GM12878 (cell line): ENCODE data around the gene SPATA20. TPM values are rescaled to one million over a fixed set of nuclear protein-coding genes. Genes with fewer than 3 reads are reported as not detected.

ENCODE experiments used
- ATAC-seq: fragments of 200-7000 bp; cut with Tn5 transposase; 3 replicates; pipeline ENCODE4 v1.9.1; 2020; ENCODE audit warnings: mild to moderate bottlenecking, moderate library complexity
- BruUV-seq: library from RNA; stranded (reverse); fragments of 400-500 nt; replicated peaks from 2 replicates; lab custom pipeline; 2021; lab: Mats Ljungman, UMichigan
- CTCF ChIA-PET: fragments of 300-600 bp; sonication (Branson Sonifier 250); formaldehyde crosslinking; extraction: SDS; loops from one replicate; lab custom pipeline; 2021; ENCODE audit warnings: inconsistent platforms; lab: Yijun Ruan, JAX
- POLR2A ChIA-PET: fragments of 350-600 bp; formaldehyde crosslinking; extraction: SDS; loops from one replicate; lab custom pipeline; 2021; ENCODE audit warnings: inconsistent platforms; lab: Charles Lee
- RAD21 ChIA-PET: fragments of 300-600 bp; sonication (Branson Sonifier 250); formaldehyde crosslinking; loops from one replicate; lab custom pipeline; 2023; ENCODE audit warnings: antibody characterized with exemption; ENCODE audit not compliant: unreplicated experiment; lab: Charles Lee
- SMC1A ChIA-PET: fragments of 300-600 bp; sonication (Branson Sonifier 250); formaldehyde crosslinking; loops from one replicate; lab custom pipeline; 2023; ENCODE audit not compliant: unreplicated experiment, uncharacterized antibody; lab: Charles Lee
- DNase-seq: peaks from one replicate; pipeline ENCODE4 v3.0.0-alpha.2; 2011; ENCODE audit warnings: low read depth, low spot score
- FAIRE-seq: peaks from 3 replicates; lab custom pipeline; 2011; peaks lifted over from hg19 to GRCh38; lab: Jason Lieb, UNC
- H2AFZ ChIP-seq: 2 replicates; pipeline ENCODE4 v1.6.0; 2011; ENCODE audit warnings: low read depth, low read length, control low read depth; ENCODE audit not compliant: control insufficient read depth
- H3K27ac ChIP-seq: 2 replicates; pipeline ENCODE4 v1.5.1; 2011; ENCODE audit warnings: control low read depth; ENCODE audit not compliant: control insufficient read depth, insufficient read depth
- H3K27me3 ChIP-seq, 2 experiments: replicated peaks in 1 of 2; 2 replicates each; pipeline versions ENCODE4 v1.6.0 to v1.6.1; 2011; ENCODE audit warnings: low read length in 1 of 2; ENCODE audit not compliant: control insufficient read depth in 2 of 2, insufficient read depth in 2 of 2
- H3K36me3 ChIP-seq, 2 experiments: 2 replicates each; pipeline ENCODE4 v1.5.1; 2011; ENCODE audit warnings: low read length in 1 of 2; ENCODE audit not compliant: control insufficient read depth in 2 of 2, insufficient read depth in 2 of 2
- H3K4me1 ChIP-seq: 2 replicates; pipeline ENCODE4 v1.6.1; 2011; ENCODE audit warnings: mild to moderate bottlenecking, low read length, moderate library complexity, mixed read lengths; ENCODE audit not compliant: control insufficient read depth, insufficient read depth
- H3K4me2 ChIP-seq: 2 replicates; pipeline ENCODE4 v1.6.0; 2011; ENCODE audit warnings: control low read depth; ENCODE audit not compliant: control insufficient read depth, insufficient read depth
- H3K4me3 ChIP-seq: fragments of 200-600 bp; sonication (generic); 2 replicates; pipeline ENCODE4 v1.5.1; 2016
- H3K79me2 ChIP-seq: 2 replicates; pipeline ENCODE4 v1.6.0; 2011; ENCODE audit warnings: low read length; ENCODE audit not compliant: control insufficient read depth, insufficient read depth
- H3K9ac ChIP-seq: 2 replicates; pipeline ENCODE4 v1.8.0; 2011; ENCODE audit warnings: low read length, control low read depth, mixed read lengths; ENCODE audit not compliant: control insufficient read depth, insufficient read depth
- H3K9me3 ChIP-seq: replicated peaks from 3 replicates; pipeline ENCODE4 v1.5.1; 2011; ENCODE audit warnings: mild to moderate bottlenecking, low read length; ENCODE audit not compliant: control insufficient read depth, insufficient read depth
- H4K20me1 ChIP-seq: 2 replicates; pipeline ENCODE4 v1.6.0; 2011; ENCODE audit not compliant: control insufficient read depth, insufficient read depth
- BACH1 ChIP-seq: fragments of 450-650 bp; IDR thresholded peaks from 2 replicates; pipeline ENCODE4 v1.6.1; 2017; ENCODE audit warnings: mild to moderate bottlenecking, borderline replicate concordance
- CBX3 ChIP-seq: fragments of 200-600 bp; sonication (generic); IDR thresholded peaks from 2 replicates; pipeline ENCODE4 v1.6.1; 2016; ENCODE audit warnings: low read depth, borderline replicate concordance
- CREM ChIP-seq: IDR thresholded peaks from 2 replicates; pipeline ENCODE4 v1.6.1; 2014; ENCODE audit warnings: antibody characterized with exemption, low read depth
- IRF4 ChIP-seq: IDR thresholded peaks from 2 replicates; pipeline ENCODE4 v1.6.1; 2011; ENCODE audit warnings: low read depth, low read length
- MXI1 ChIP-seq: fragments of 150-350 bp; IDR thresholded peaks from 2 replicates; pipeline ENCODE4 v1.6.1; 2011; ENCODE audit warnings: low read depth, mild to moderate bottlenecking, inconsistent platforms, low read length, improper control_type of control experiment
- NBN ChIP-seq: fragments of 450-650 bp; IDR thresholded peaks from 2 replicates; pipeline ENCODE4 v1.6.1; 2016
- SMAD5 ChIP-seq: IDR thresholded peaks from 2 replicates; pipeline ENCODE4 v1.6.1; 2016; ENCODE audit warnings: antibody characterized with exemption, low read depth
- YY1 ChIP-seq: IDR thresholded peaks from 2 replicates; pipeline ENCODE4 v1.6.1; 2011; ENCODE audit warnings: low read depth, mild to moderate bottlenecking, low read length
- ZNF622 ChIP-seq: fragments of 450-650 bp; IDR thresholded peaks from 2 replicates; pipeline ENCODE4 v1.6.1; 2017; ENCODE audit warnings: mild to moderate bottlenecking, inconsistent platforms
- ZSCAN29 ChIP-seq: fragments of 450-650 bp; IDR thresholded peaks from 2 replicates; pipeline ENCODE4 v1.6.1; 2017; ENCODE audit warnings: mild to moderate bottlenecking, moderate library complexity
- WGBS: methylation state at CpG from one replicate; pipeline ENCODE4 v1.1.6; 2016; ENCODE audit warnings: low lambda C conversion rate; ENCODE audit not compliant: insufficient replicate concordance, insufficient coverage; ENCODE audit errors: missing lambda C conversion rate; 5-methylcytosine and 5-hydroxymethylcytosine counted together
- in situ Hi-C: fragments of 300-500 bp; cut with MboI; formaldehyde crosslinking; loops from 9 replicates; pipeline ENCODE4 v1.14.3; 2018; ENCODE audit warnings: mixed read lengths
- intact Hi-C: fragments of 100-400 bp; cut with micrococcal nuclease; formaldehyde crosslinking; loops from one replicate; pipeline ENCODE4 v1.14.2; 2022; ENCODE audit not compliant: unreplicated experiment
- polyA plus RNA-seq, 11 experiments: library from polyadenylated mRNA; depleted of rRNA in 4 of 11; unstranded in 6 of 11; stranded (reverse) in 5 of 11; fragments of >200 nt; fragmentation: Nextera tagmentation in 4 of 11; fragmentation: Illumina TruSeq in 1 of 11; extraction: Ambion mirVana in 4 of 11; extraction: Trizol in 1 of 11; gene quantifications; 1 replicate in 1 of 11; 2 replicates in 10 of 11; pipeline versions ENCODE4 v1.2.1 to v1.2.3, GENCODE V29; 2011 to 2016; ENCODE audit warnings: inconsistent platforms in 2 of 11, missing spikeins in 2 of 11, low read depth in 1 of 11
- total RNA-seq, 4 experiments: library from RNA; depleted of rRNA in 3 of 4; stranded (reverse); fragments of >200 nt in 3 of 4; fragmentation: Illumina TruSeq in 1 of 4; extraction: Trizol in 1 of 4; gene quantifications; 2 replicates each; pipeline versions ENCODE4 v1.2.1 to v1.2.3, GENCODE V29; 2013 to 2021
- TF ChIP-seq, protein P1 (sequence below): fragments of 450-650 bp; IDR thresholded peaks from 2 replicates; pipeline ENCODE4 v1.6.1; 2017; ENCODE audit warnings: antibody characterized with exemption, mild to moderate bottlenecking, moderate library complexity
- TF ChIP-seq, protein P2 (sequence below): IDR thresholded peaks from 2 replicates; pipeline ENCODE4 v1.6.1; 2011; ENCODE audit warnings: low read depth, mild to moderate bottlenecking, low read length, moderate library complexity, borderline replicate concordance; ENCODE audit errors: extremely low read depth
- TF ChIP-seq, protein P3 (sequence below): IDR thresholded peaks from 2 replicates; pipeline ENCODE4 v1.6.1; 2011; ENCODE audit warnings: low read depth, low read length, improper control_type of control experiment, borderline replicate concordance
- TF ChIP-seq, protein P4 (sequence below): fragments of 450-650 bp; IDR thresholded peaks from 2 replicates; pipeline ENCODE4 v1.6.1; 2018; ENCODE audit warnings: borderline replicate concordance, mild to moderate bottlenecking; ENCODE audit not compliant: partially characterized antibody

The SPATA20 gene
- total and polyA plus RNA-seq, 10 of the 15 experiments (the other 5 are each of a cell fraction or from before 2014, with no cell fraction given), result 2.1 to 69.8 (median 26.6) TPM

DNA sequence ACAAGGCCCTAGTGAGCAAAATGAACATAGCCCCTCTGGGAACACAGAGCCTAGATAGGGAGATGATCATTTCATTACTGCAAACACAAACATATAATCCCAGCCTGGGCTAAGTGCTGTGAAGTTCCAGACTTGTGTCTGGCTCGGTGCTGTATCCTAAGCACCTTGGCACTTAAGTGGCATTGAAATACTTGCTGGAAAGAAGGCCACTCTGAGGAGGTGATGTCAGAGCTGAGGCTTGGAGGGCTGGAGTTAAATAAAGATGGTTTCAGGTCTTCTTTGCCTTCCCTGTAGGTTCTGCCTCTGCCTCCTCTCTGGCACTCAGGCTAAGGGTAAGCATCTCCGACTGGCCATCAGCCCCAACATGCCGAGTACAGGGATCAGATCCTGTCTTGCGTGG, 11.1 kb downstream of the SPATA20 start (continued):
- no peak for TF ChIP-seq NBN
- TF ChIP-seq BACH1, result no peak
- TF ChIP-seq MXI1, result no peak
- no peak for TF ChIP-seq SMAD5

DNA sequence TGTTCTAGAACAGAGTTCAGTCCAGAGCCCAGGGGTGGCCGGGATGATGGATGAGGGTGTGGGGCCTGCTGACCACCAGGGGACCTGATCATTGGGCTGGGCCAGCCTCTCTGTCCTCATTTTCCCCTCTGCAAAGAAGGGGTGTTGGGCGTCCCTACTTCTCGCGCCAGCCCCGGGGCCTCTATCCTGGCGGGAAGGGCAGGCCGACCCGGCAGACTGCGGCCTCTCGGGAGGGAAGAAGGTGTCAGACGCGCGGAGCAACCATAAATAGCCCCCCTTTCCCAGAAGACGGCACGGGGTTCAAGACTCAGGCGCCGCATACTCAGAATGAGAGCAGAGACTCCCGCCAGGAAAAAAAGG, 11.6 kb downstream of the SPATA20 start:
- Histone ChIP-seq H3K4me2 (0 out of 2 replicates have a peak overlapping the region, but pooled peaks have one; percentile 100), H3K9me3 (no peaks in the 10 kb centered on the region), H4K20me1 (no peaks in the 10 kb centered on the region), H3K79me2 (no peaks in the 10 kb centered on the region), H3K27me3 (peaks cover 20 to 23% of the 10 kb centered on the region in 2 experiments)
- CTCF ChIA-PET, result no interaction called here
- FAIRE-seq, result no peak
- TF ChIP-seq ZSCAN29, result no peak
- TF ChIP-seq, protein P1, sequence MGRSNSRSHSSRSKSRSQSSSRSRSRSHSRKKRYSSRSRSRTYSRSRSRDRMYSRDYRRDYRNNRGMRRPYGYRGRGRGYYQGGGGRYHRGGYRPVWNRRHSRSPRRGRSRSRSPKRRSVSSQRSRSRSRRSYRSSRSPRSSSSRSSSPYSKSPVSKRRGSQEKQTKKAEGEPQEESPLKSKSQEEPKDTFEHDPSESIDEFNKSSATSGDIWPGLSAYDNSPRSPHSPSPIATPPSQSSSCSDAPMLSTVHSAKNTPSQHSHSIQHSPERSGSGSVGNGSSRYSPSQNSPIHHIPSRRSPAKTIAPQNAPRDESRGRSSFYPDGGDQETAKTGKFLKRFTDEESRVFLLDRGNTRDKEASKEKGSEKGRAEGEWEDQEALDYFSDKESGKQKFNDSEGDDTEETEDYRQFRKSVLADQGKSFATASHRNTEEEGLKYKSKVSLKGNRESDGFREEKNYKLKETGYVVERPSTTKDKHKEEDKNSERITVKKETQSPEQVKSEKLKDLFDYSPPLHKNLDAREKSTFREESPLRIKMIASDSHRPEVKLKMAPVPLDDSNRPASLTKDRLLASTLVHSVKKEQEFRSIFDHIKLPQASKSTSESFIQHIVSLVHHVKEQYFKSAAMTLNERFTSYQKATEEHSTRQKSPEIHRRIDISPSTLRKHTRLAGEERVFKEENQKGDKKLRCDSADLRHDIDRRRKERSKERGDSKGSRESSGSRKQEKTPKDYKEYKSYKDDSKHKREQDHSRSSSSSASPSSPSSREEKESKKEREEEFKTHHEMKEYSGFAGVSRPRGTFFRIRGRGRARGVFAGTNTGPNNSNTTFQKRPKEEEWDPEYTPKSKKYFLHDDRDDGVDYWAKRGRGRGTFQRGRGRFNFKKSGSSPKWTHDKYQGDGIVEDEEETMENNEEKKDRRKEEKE, result no peak
- TF ChIP-seq, protein P2, sequence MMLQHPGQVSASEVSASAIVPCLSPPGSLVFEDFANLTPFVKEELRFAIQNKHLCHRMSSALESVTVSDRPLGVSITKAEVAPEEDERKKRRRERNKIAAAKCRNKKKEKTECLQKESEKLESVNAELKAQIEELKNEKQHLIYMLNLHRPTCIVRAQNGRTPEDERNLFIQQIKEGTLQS, result no peak
- TF ChIP-seq, protein P3, sequence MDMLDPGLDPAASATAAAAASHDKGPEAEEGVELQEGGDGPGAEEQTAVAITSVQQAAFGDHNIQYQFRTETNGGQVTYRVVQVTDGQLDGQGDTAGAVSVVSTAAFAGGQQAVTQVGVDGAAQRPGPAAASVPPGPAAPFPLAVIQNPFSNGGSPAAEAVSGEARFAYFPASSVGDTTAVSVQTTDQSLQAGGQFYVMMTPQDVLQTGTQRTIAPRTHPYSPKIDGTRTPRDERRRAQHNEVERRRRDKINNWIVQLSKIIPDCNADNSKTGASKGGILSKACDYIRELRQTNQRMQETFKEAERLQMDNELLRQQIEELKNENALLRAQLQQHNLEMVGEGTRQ, result no peak
- no peak for TF ChIP-seq CREM
- no peak for TF ChIP-seq ZNF622
- no peak for TF ChIP-seq YY1
- no peak for TF ChIP-seq CBX3
- no peak for TF ChIP-seq IRF4
- TF ChIP-seq, protein P4, sequence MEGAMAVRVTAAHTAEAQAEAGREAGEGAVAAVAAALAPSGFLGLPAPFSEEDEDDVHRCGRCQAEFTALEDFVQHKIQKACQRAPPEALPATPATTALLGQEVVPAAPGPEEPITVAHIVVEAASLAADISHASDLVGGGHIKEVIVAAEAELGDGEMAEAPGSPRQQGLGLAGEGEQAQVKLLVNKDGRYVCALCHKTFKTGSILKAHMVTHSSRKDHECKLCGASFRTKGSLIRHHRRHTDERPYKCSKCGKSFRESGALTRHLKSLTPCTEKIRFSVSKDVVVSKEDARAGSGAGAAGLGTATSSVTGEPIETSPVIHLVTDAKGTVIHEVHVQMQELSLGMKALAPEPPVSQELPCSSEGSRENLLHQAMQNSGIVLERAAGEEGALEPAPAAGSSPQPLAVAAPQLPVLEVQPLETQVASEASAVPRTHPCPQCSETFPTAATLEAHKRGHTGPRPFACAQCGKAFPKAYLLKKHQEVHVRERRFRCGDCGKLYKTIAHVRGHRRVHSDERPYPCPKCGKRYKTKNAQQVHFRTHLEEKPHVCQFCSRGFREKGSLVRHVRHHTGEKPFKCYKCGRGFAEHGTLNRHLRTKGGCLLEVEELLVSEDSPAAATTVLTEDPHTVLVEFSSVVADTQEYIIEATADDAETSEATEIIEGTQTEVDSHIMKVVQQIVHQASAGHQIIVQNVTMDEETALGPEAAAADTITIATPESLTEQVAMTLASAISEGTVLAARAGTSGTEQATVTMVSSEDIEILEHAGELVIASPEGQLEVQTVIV, result no peak
- TF ChIP-seq, all 136 proteins: peak for 0
- DNase-seq (no peak), ATAC-seq (no peak)
- Histone ChIP-seq H3K4me3 (no peak overlapping the region), H3K4me1 (peaks cover 14% of the 10 kb centered on the region; the same call in 1 of the 2 replicates), H3K9ac (no peak overlapping the region), H2AFZ (no peak overlapping the region), H3K27ac (no peak overlapping the region), H3K36me3 (no peaks in the 10 kb centered on the region)
- BruUV-seq, result no TSS peak
- in situ Hi-C loops (no loop called here), intact Hi-C loops (no loop called here)
- ChIA-PET SMC1A (no interaction called here), RAD21 (no interaction called here), POLR2A (no interaction called here)
- WGBS, result 19% methylated on average over 18 of the region's 18 CpGs
